Spleen (tissue), 11 donors: Measurements from ENCODE around the gene CHTOP. TPM values are rescaled to one million over a fixed set of nuclear protein-coding genes. Genes with fewer than 3 reads are reported as not detected.
A peak's percentile ranks its signal among the peaks of the same experiment; 100 is the strongest.

Experiments used
- DNase-seq: peaks from one replicate; pipeline ENCODE4 v3.0.0-alpha.2; 2020
- H3K27ac ChIP-seq, 8 donors: fragments of 200-600 bp; sonication (generic) in 7 of 8; 1 replicate in 4 of 8; 2 replicates in 4 of 8; pipeline versions ENCODE4 v1.5.0 to v1.8.0; 2016 to 2021; ENCODE audit warnings: inconsistent platforms in 4 of 8, mild to moderate bottlenecking in 4 of 8, moderate library complexity in 1 of 8
- H3K27me3 ChIP-seq, 7 donors: fragments of 200-600 bp; sonication (generic) in 6 of 7; replicated peaks in 1 of 7; 1 replicate in 4 of 7; 2 replicates in 3 of 7; pipeline versions ENCODE4 v1.5.0 to v1.8.0; 2016 to 2021; ENCODE audit warnings: inconsistent platforms in 3 of 7, mild to moderate bottlenecking in 1 of 7
- H3K36me3 ChIP-seq, 6 donors: fragments of 200-600 bp; sonication (generic) in 5 of 6; 1 replicate in 4 of 6; 2 replicates in 2 of 6; pipeline versions ENCODE4 v1.5.0 to v1.8.0; 2016 to 2021; ENCODE audit warnings: inconsistent platforms in 2 of 6
- H3K4me1 ChIP-seq, 6 donors: fragments of 200-600 bp; sonication (generic) in 5 of 6; 1 replicate in 3 of 6; 2 replicates in 3 of 6; pipeline versions ENCODE4 v1.5.0 to v1.8.0; 2016 to 2021; ENCODE audit warnings: inconsistent platforms in 3 of 6
- H3K4me3 ChIP-seq, 8 donors: fragments of 200-600 bp; sonication (generic) in 7 of 8; 1 replicate in 4 of 8; 2 replicates in 4 of 8; pipeline versions ENCODE4 v1.5.0 to v1.8.0; 2016 to 2021; ENCODE audit warnings: inconsistent platforms in 4 of 8, mild to moderate bottlenecking in 4 of 8, moderate library complexity in 2 of 8
- H3K9me3 ChIP-seq, 8 donors: fragments of 200-600 bp; sonication (generic) in 7 of 8; 1 replicate in 4 of 8; 2 replicates in 4 of 8; pipeline versions ENCODE4 v1.5.0 to v1.8.0; 2016 to 2021; ENCODE audit warnings: inconsistent platforms in 4 of 8
- CTCF ChIP-seq, 11 experiments: fragments of 200-600 bp in 7 of 11; fragments of 450-650 bp in 4 of 11; sonication (generic) in 4 of 11; IDR thresholded peaks in 8 of 11; conservative IDR thresholded peaks in 3 of 11; 1 replicate in 7 of 11; 2 replicates in 4 of 11; pipeline versions ENCODE4 v1.4.0 to v1.8.0; 2016 to 2021; ENCODE audit warnings: antibody characterized with exemption in 11 of 11, inconsistent platforms in 4 of 11, mild to moderate bottlenecking in 1 of 11
- POLR2A ChIP-seq, 3 donors: fragments of 450-650 bp; IDR thresholded peaks; one replicate each; pipeline ENCODE4 v1.5.1; 2017; ENCODE audit warnings: antibody characterized with exemption in 3 of 3, mild to moderate bottlenecking in 1 of 3
- POLR2AphosphoS5 ChIP-seq, 3 donors: sonication (generic); formaldehyde crosslinking; IDR thresholded peaks; one replicate each; pipeline ENCODE4 v1.5.1; 2017; ENCODE audit warnings: antibody characterized with exemption in 3 of 3
- WGBS, 5 donors: extraction: QIAGEN DNeasy Blood & Tissue Kit in 3 of 5; methylation state at CpG; one replicate each; pipeline versions ENCODE4 v1.1.5 to v1.1.7; 2013 to 2018; 5-methylcytosine and 5-hydroxymethylcytosine counted together
- intact Hi-C: fragments of 100-400 bp; cut with DNase I; formaldehyde crosslinking; loops from one replicate; pipeline ENCODE4 v1.15.0; 2023; ENCODE audit warnings: low total_unique reads
- polyA plus RNA-seq, 3 donors: library from polyadenylated mRNA; stranded (reverse); fragments of 200-250 nt; gene quantifications; one replicate each; pipeline ENCODE4 v1.2.1, GENCODE V29; 2013
- total RNA-seq, 7 donors: library from RNA; depleted of rRNA in 3 of 7; stranded (reverse); fragments of >200 nt in 3 of 7; fragmentation: NEBNext Ultra II Directional in 4 of 7; extraction: Animal tissue kit (Norgen Biotek cat#: 25700) in 4 of 7; gene quantifications; one replicate each; pipeline versions ENCODE4 v1.1.0 to v1.2.1, GENCODE V29; 2016 to 2021
- donor health status: healthy with polysubstance abuse.
- donor health status: DM: no; HTN: no; CAD: no; lungs with moderate emphysema.
- donor health status: DM: no; HTN: no; CAD: no.
- donor health status: Bipolar disorder and iron deficiency.
- donor health status: healthy.
- donor health status: DM: no; HTN: no; CAD: no.
- donor health status: DM: yes; HTN: yes; CAD: no.

Gene CHTOP
- total and polyA plus RNA-seq, 10 donors, result 58.1 to 108 (median 84.4) TPM

- H3K9me3 ChIP-seq, result no peaks in the 10 kb centered on the region
- H3K27ac ChIP-seq, result peak overlapping the region; percentile 85 to 99 (median 97)
- WGBS, 5 donors, result 37 to 56% (median 45%) methylated on average over 8 of the region's 8 CpGs
- peaks cover 4 to 47% (median 37%) of the 10 kb centered on the region in 6 donors for H3K36me3 ChIP-seq
- DNase-seq, result peak; percentile 50
- H3K27me3 ChIP-seq, result no peaks in the 10 kb centered on the region
- H3K4me3 ChIP-seq, result peak overlapping the region; percentile 65 to 88 (median 74)
- H3K4me1 ChIP-seq, result peaks cover 9 to 31% (median 19%) of the 10 kb centered on the region in 6 donors
- intact Hi-C loops, result no loop called here
- no peak for TF ChIP-seq POLR2A (IDR thresholded peaks at IDR 0.05)
- no peak for TF ChIP-seq CTCF (IDR thresholded peaks at IDR 0.05 in 8 of 11, conservative IDR thresholded peaks at IDR 0.05 in 3 of 11)
- TF ChIP-seq POLR2AphosphoS5 (IDR thresholded peaks at IDR 0.05), result no peak
These were observed 25.3 kb downstream of the CHTOP start for GRCh38 chr1:153659175-153659534.

GRCh38 chr1:153659656-153660055 lies 25.8 kb downstream of the CHTOP start:
- peaks cover 9 to 31% (median 19%) of the 10 kb centered on the region in 6 donors for H3K4me1 ChIP-seq
- DNase-seq, result no peak
- no peak for TF ChIP-seq POLR2AphosphoS5 (IDR thresholded peaks at IDR 0.05)
- no peak for TF ChIP-seq CTCF (IDR thresholded peaks at IDR 0.05 in 8 of 11, conservative IDR thresholded peaks at IDR 0.05 in 3 of 11)
- TF ChIP-seq POLR2A (IDR thresholded peaks at IDR 0.05), result no peak
- peak overlapping the region in 5 of 8 donors; percentile 97 to 99 (median 97) for H3K27ac ChIP-seq
- intact Hi-C loops, result no loop called here
- H3K4me3 ChIP-seq, result peak overlapping the region in 7 of 8 donors; percentile 65 to 88 (median 72)
- H3K27me3 ChIP-seq, result no peaks in the 10 kb centered on the region
- WGBS, 5 donors, result 75 to 83% (median 81%) methylated on average over 9 of the region's 9 CpGs
- H3K9me3 ChIP-seq, result no peaks in the 10 kb centered on the region
- peaks cover 4 to 52% (median 42%) of the 10 kb centered on the region in 6 donors for H3K36me3 ChIP-seq

- intact Hi-C loops, result no loop called here
- TF ChIP-seq CTCF (IDR thresholded peaks at IDR 0.05 in 8 of 11, conservative IDR thresholded peaks at IDR 0.05 in 3 of 11) (no peak), POLR2A (IDR thresholded peaks at IDR 0.05) (no peak), POLR2AphosphoS5 (IDR thresholded peaks at IDR 0.05) (no peak)
- peak overlapping the region in 1 of 8 donors; percentile 2 for H3K27ac ChIP-seq
- H3K9me3 ChIP-seq, result no peaks in the 10 kb centered on the region
- 63 to 80% (median 76%) methylated on average over 8 to 9 of the region's 9 CpGs for WGBS, 5 donors
- no peak for DNase-seq
- H3K4me3 ChIP-seq, result no peak overlapping the region
- no peaks in the 10 kb centered on the region for H3K27me3 ChIP-seq
- H3K36me3 ChIP-seq, result peaks cover 4 to 67% (median 58%) of the 10 kb centered on the region in 6 donors
- peaks cover 9 to 31% (median 19%) of the 10 kb centered on the region in 6 donors for H3K4me1 ChIP-seq
These were observed 27.3 kb downstream of the CHTOP start for GRCh38 chr1:153661111-153661708.

GRCh38 chr1:153662269-153662668 lies 28.4 kb downstream of the CHTOP start:
- DNase-seq, result no peak

More at GRCh38 chr1:153662269-153662668, 28.4 kb downstream of the CHTOP start:
- TF ChIP-seq POLR2A (IDR thresholded peaks at IDR 0.05) (no peak), POLR2AphosphoS5 (IDR thresholded peaks at IDR 0.05) (no peak), CTCF (IDR thresholded peaks at IDR 0.05 in 8 of 11, conservative IDR thresholded peaks at IDR 0.05 in 3 of 11) (no peak)
- H3K9me3 ChIP-seq, result no peaks in the 10 kb centered on the region
- peaks cover 9 to 31% (median 19%) of the 10 kb centered on the region in 6 donors for H3K4me1 ChIP-seq
- H3K4me3 ChIP-seq, result no peak overlapping the region
- WGBS, 5 donors, result 58 to 75% (median 74%) methylated on average over 2 of the region's 2 CpGs
- peaks cover 4 to 78% (median 68%) of the 10 kb centered on the region in 6 donors for H3K36me3 ChIP-seq
- H3K27me3 ChIP-seq, result no peaks in the 10 kb centered on the region
- intact Hi-C loops, result no loop called here
- peak overlapping the region in 1 of 8 donors; percentile 40 for H3K27ac ChIP-seq
